HuH-7 (cell line): ENCODE results near the gene CELF2.

ENCODE experiments used
- DNase-seq: peaks from one replicate; pipeline ENCODE4 v3.0.0; 2011; ENCODE audit warnings: low spot score

CELF2 gene

DNA sequence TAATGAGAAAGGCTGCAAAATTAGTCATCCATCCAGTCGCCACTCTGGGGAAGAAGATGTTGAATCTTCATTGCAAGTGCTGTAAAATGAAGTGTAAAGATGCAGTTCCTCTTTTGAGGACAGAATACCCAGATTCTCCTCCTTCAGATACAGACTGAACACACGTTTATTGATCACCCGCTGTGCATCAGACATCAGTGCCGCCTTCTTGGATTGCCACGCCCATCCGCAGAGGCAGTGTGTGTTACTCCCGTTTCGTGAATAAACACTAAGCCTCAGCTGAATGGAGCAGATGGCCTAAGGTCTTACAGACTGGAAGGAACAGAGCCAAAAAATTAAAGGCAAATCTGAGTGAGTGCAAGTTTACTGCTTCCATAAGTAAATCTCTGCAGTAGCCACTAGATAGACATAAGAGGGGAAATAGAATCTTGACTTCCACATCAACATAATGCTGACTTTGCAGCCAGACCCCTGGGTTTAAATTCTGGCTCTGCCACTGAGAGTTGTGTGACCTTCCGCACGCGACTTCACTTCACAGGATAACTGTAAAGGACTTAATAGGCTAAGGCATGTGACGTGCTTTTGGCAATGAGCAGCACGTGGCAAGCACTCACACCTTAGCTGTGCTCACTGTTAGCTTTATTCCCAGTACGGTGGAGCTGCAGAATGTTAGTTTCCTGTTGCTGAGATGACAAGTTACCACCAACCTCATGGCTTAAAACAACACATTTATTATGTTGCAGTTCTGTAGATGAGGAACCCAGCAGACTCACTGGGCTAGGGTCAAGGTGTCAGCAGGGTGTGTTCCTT, 285.9 kb downstream of the CELF2 start:
- no peak for DNase-seq

DNA sequence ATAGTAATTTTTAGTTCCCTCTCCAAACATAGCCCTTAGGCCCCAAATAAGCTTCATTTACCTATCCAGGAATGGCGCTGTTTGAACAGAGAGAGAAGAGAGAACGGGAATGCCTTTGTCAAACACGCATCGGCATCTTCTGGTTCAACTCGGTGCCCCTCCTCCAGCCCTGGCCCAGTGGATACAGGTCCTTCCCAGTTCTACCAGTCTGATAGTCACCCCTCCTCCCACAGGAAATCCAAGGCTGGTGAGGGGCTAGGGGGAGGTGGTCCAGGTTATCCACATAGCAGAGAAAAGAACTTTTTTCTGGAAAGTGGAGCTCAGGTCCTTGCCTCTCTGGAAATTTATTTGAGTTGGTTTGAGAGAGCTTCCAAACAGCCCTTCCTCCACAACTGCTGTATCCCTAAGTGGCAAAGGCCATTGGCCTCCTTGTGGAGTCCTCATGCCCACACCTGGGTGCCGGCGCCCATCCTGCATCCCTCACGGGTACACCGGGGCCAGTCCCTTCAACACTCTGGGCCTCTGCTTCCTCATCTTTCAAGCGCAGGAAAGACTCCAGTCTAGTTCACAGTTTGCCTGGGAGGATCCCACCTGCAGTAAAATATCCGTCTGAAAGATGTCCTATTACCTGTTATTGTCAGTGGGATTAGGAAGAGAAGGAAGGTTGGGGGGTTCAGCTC, 287.4 kb downstream of the CELF2 start:
- no peak for DNase-seq

DNA sequence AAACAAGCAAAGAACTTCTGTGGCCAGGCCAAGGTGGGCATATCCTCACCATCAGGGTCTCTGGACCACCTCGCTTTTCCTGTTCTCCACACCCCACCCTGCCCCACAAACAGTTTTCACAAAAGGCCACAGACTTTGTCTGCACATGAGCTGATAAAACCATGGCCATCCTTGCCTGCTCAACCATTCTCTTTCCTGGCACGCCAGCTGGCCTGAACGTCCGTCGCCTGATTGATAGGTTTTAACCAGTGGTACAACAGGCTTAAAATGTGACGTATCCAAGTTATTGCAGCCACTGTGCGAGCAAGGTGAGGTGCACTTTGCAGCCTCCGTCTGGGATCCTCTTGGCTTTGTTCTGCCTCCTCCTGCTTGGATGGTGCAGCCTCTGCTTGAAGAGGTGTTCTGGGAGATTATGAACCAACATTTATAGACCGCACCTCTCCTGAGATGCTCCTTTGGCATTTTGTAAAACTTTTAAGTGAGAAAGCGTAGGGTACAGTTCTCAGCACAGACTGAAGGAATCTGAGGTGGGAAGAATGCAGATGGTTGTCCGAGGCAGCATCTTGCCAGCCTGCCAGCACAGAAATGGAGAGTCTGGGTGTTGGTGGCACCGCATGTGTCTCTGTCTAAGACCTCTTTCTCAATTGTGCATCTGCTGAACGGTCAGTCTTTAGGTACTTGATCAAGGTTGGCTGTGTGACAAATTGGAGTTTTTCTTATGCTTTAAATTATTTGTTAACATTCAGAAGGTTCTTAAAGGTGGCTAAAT, 288.3 kb downstream of the CELF2 start:
- DNase-seq: no peak

DNA sequence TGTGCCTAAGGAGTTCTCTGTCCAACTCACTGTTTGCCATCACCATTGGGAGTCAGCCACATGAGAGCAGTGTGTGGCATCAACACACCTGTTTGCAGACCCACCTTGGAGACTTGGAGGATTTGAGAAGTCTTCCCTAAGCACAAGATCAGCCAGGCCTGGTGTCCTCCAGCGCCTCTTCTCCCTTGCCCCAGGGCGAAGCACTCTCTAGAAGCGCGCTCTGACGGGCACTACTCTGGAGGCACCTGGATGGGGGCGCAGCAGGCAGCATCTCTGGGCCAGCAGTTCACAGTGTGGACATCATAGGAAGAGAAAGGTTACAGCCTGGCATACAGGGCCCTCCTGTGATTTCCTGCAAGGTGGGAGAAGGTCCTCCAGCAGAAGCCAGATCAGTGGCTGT, 289.3 kb downstream of the CELF2 start:
- DNase-seq: no peak

DNA sequence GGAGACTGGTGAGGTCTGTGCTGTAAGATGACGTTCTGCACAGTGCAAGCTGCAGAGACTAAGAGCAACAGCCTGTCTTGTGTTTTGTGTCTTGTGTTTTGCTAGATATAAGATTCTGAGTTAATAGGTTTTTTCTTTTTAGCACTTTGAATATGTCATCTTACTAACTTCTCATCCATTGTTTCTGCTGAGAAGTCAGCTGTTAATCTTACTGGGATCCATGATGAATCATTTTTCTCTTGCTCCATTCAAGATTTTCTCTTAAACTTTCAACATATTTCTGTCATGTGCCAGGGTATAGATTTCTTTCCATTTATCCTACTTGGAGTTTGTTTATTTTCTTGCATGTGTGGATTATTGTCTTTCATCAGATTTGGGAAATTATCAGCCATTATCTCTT, 290.3 kb downstream of the CELF2 start:
- DNase-seq: no peak

DNA sequence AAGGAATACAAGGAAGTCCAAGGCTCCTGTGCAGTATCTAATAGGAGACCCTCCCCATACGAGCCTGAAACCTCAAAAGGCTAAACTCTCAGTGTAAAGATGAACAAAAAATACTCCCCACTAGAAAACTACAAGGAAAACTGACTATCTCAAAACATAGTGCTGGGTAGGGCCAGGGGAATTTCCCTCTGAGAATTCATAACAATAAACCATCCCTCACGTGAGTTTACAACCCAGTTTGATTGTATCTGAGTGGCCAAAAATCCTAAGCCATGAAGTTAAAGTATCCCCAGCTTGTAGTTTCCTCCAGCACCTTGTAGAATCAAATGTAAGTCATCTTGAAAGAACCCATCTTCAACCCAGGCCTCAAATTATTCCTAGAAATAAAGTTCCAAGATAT, 293.4 kb downstream of the CELF2 start:
- no peak for DNase-seq

DNA sequence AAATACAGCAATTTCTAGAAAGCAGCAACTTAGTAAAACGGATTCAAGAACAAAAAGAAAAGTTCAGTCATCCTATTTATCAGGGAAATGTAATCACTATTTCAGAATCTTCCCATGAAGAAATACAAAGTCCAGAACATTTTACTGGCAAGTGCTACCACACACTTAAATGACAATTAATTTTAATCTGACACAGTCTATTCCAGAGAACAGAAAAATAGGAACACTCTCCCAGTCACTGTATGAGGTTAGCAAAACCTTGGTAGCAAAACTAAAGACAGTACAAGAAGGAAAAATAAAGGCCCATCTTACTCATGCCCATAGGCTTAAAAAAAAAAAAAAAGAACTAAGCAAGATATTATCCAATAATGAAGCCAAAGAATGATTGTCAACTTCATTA, 295.8 kb downstream of the CELF2 start:
- DNase-seq: no peak

DNA sequence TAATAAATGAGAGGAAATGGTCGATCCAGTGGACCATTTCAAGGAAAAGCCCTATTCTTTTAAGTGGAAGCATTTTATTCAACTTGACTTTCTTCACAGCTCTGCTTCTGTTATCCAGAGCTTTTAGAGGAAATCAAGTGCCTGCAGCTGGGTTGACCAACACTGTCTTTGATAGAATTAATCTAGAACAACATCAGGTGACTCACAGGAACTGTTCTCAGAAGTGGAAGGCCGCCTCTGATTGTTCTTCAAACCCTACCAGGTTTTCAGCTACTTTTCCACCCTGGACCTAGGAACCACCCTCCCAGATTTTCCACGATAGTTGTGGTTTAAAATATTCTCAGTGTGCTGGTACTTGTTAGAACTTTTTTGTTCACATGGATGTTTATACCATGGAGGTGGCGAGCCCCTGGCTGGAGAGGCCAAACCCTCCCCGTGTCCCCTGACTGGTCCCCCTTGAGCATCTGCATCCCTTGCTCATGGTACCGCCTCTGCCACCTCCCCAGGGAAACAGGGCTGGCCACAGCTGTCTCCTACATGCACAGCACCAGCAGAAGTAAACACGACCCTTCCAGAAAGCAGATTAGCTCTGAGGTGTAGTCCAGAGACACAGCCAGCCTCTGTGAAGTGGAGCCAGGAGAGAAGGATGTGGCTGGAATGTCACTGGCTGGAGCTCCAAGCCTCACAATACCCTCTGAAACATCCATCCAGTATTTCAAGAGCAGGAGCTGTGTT, 300.4 kb downstream of the CELF2 start:
- no peak for DNase-seq

DNA sequence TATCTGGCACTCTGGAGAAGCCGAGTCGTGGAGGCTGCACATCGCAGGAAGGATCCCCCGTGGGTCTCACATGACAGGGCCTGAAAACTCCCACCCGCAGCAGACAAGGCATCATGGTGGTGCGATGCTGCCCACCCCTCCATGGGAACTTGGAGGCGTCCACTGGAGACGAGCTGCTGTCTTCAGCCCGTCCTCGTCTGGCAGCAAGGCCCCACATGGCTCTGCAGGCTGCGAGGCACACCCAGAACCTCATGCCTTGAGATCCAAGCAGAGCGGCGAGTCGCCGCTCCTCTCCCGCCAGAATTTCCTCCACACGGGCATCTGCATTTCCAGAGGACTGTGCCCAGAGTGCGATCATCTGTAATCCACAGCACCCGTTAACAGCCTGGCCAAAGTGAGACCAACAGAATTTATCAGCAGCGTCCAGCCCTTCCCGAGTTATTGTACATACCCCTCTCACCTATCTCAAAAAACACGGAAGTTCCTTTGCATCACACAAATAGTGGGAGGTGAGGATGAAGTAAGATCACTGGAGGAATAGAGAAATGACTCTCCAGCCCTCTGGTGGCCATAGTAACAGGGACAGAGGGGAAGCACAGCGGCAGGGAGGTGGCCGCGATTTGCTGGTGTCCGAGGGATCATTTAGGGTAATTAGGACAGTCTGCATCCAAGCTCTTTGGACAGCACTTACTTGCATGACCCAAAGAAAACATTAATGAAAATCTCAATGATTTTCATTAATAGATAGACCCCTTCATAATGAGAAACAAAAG, 301.3 kb downstream of the CELF2 start:
- no peak for DNase-seq

DNA sequence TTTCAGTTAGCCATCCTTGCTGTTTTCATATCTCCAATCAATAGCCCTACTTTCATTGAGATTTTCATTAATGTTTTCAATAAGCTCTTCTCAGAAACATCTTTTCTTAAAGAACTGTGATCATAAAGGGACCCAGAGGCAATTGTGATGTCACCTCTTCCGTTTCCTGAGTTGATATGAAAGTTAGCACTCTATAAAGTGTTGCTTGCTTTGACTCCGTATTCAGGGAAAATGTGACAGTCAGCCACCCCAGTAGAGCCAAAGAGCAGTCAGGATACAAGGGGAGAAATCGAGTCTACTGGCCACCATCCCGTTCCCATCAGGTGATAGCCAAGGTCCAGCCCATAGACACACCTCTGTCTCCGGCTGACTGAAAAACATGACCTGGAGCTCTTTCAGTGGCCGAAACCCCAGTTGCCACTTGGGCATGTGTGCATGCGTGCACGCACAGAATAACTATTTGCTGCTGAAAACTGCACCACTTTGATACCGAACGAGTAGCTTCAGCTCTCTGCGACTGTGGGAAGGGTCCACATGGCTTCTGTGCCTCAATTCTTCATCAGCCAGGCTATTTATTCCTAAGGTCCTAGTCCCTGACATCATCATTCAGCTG, 302.4 kb downstream of the CELF2 start:
- DNase-seq: no peak

DNA sequence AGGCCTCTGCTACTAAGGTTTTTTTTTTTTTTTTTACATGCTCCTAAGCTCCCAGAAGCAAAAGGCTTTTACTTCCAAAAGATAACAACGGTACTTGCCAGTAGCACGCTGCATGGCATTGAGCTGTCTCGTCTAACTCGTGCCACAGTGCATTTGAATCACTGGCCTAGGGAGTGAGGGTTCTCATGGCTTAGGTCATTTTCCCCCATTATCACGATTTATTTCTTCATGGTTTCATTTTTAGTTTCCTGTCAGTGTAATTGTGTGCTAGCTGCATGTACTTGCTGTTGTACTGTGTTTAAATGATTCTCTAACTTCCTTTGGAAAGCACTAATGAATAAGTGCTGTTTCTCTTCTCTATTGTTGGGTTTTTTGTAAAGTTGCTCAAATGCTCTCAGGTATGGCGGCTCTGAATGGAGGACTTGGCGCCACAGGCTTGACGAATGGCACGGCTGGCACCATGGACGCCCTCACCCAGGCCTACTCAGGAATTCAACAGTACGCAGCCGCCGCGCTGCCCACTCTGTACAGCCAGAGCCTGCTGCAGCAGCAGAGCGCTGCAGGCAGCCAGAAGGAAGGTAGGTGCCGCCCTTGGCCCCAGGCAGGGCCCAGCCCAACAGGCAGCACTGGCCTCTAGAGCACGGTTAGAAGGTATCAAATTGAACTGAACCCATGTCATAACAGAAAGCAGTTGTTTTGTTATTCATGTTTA, 303.3 kb downstream of the CELF2 start:
- DNase-seq: no peak

DNA sequence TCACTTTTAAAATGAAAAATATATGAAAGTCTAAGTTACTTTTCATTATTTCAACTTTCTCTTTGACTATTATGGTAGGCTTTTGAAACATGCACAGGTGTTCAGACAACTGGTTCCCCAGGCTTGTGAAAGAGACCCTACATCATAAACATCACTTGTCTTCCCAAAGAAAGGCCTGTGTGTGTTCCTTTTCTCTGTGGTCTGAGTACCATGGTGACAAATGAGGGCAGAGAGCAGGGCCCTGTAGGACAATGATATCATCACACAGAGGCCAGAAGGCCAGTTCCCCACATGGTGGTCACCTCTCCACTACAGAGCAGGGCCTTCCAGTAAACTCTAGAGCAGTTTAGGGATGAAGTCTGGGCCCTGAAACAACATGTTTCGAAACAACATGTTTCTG, 305.0 kb downstream of the CELF2 start:
- no peak for DNase-seq

DNA sequence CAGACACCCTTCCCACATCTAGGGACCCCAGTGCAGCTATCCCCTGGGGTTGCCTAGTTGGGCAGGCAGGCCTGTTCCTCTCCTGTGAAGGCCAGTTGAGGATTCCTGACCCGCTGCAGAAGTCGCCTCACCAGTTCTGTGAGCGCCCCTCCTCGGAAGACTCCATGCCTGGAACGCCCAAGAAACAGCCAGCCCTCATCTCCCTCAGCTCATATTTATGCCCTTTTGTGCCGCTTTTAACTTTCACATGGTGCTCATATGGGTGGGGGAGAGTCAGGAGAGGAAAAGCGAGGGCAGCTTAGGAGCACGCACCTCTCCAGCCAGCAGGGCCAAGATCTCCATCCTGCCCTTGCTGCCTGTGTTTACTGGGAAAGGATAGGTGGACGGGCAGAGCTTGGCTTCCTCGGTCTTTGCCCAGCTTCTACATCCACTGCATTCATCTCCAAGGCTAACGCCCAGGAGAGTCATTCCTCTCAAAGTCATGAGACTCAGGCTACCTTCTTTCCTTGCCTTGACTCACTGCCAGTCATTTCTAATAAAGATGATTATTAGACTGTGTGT, 307.2 kb downstream of the CELF2 start:
- no peak for DNase-seq

DNA sequence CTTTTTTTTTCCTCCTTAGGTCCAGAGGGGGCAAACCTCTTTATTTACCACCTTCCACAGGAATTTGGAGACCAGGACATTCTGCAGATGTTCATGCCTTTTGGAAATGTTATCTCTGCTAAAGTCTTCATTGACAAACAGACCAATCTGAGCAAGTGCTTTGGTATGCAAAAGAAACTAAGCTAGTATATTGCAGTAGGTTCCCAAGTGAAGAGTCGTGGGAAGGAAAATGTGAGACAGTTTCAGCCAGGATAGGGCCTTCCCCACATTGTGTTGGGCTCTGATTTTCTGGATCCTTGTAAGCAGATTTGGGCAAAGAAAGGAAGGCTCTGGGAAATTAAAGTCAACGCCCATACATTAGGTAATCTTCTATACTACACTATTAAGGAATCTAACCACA, 308.1 kb downstream of the CELF2 start:
- no peak for DNase-seq

DNA sequence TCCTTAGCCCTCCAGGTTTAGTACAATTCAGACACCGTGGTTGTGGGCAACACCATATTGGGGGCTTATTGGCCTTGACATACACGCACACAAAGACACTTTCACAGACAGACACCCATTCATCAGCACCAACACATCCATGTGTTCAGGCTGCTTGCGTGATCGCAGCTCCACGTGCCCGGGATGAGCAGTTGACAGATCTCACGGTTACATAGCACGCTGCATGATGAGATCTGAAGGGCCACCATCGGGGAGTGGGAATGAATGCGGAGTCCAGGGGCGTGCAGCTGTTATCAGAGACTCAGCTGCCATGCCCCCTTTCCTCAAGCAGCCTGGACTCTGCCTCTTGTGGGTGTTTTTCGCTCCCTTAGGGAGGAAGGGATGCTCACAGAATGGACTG, 308.6 kb downstream of the CELF2 start:
- no peak for DNase-seq

DNA sequence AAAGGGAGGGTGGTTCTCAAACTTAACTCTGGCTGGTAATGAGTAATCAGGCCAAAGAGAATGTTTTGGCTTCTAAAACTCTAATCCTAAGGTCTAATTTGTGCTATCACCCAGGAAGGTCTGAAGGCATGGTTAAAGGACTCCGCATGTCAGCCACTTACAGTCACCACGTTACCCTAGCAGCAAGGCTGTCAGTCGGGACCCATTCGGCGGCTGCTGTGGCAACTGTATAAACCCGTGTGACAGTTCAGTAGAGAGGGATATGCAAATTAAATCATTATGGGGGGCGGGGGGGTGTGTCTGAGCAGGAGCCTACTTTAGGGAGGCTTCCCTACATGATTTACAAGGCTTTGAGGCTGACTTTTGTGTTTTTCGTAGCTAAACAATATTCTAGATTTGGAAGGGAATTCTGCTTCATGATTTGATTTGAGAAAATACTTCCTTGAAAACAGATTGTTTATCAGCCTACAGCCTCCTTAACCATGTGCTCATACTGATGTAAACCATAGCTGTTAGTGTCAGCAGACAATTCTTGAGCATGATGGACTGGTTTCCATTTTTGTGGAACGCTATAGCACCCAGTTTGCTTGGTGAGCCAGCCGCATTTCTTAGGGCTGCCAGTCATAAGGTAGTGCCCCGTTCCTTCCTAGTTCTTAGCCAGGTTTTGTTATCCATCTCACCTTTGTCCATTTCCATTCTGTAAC, 309.4 kb downstream of the CELF2 start:
- no peak for DNase-seq

DNA sequence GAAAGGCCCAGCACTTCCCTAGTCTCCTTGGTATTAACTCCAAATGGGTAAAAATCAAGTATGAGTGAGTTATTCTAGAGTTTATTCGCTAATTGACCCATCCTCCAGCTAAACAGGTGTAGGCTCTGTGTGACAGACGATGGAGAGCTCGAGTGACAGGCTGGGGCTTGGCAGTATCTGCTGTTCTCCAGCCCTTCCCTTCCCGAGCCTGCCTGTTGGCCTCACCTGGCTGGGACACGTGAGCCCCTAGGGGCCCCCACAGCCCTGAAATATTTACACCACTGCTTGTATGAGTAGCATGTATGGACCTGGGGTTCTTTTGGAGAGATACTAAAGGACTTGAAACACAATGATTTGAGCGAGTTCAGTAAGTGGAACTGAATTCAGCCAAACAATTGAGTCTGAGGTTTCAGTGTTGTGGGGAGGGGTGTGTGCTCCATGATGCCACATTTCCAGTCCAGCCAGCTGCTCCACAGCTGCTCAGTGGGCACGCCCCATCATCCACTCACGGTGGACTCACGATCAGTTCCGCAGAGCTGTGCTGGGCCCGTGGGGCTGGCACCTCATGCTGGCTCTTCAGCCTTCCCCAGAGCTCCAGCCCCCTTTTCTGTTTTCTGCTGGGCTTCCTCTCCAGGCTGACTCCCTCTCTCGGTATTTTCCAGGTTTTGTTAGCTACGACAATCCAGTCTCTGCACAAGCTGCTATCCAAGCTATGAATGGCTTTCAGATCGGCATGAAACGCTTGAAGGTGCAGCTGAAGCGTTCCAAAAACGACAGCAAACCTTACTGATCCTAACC, 310.8 kb downstream of the CELF2 start:
- no peak for DNase-seq

DNA sequence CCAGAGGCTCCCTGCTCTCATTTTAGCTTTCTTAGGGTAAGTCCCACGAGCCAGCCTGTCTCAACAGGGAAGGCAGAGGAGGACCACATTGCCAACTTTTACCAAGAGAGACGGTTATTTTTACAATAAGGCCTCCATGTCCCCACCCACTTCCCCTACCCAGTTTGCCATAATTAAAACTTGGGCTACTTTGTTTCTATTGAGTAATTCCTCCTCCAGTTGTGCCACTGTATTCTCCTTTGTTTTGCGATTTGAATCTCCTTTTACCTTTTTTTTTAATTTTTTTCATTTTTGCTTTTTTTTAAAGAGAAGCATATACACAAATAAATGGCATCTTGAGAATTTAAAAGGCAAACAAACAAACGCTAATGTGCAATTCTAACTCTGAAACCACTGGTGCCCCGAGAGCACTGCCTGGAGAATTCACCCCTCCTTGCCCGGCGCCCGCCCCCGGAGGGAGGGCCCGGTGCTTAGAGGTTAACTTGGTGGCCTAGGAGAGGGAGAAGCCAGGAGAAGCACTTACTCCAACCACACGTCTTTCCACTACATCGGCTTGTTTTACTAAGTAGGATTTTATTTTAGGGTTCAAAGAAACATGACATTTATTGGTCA, 311.5 kb downstream of the CELF2 start:
- DNase-seq: no peak
